VCaP (cell line): ENCODE measurements around the gene HEG1.

Source experiments
- H3K27ac ChIP-seq: fragments of 450-650 bp; 2 replicates; pipeline ENCODE4 v1.5.1; 2017
- TF ChIP-seq, protein P1 (sequence below): fragments of 450-650 bp; conservative IDR thresholded peaks from 2 replicates; pipeline ENCODE4 v1.5.1; 2017; ENCODE audit warnings: mild to moderate bottlenecking, moderate library complexity

Gene HEG1

DNA sequence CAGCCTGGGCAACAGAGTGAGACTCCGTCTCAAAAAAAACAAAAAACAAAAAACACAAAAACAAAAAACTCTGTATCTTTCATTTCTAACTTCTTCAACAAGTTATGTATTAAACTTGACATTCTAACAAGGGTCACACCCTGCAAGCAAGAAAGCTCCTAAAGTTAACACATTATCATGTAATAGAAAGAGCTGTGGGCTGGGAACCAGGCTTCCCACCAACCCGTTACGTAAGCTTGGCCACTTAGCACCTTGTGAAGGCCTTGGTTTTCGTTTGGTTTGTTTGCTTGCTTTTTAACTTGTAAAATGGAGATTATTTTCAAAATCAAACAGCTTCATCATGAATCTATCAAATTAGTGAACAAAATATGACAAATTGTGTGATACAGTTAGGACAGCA, 47.0 kb downstream of the HEG1 start:
- TF ChIP-seq, protein P1, sequence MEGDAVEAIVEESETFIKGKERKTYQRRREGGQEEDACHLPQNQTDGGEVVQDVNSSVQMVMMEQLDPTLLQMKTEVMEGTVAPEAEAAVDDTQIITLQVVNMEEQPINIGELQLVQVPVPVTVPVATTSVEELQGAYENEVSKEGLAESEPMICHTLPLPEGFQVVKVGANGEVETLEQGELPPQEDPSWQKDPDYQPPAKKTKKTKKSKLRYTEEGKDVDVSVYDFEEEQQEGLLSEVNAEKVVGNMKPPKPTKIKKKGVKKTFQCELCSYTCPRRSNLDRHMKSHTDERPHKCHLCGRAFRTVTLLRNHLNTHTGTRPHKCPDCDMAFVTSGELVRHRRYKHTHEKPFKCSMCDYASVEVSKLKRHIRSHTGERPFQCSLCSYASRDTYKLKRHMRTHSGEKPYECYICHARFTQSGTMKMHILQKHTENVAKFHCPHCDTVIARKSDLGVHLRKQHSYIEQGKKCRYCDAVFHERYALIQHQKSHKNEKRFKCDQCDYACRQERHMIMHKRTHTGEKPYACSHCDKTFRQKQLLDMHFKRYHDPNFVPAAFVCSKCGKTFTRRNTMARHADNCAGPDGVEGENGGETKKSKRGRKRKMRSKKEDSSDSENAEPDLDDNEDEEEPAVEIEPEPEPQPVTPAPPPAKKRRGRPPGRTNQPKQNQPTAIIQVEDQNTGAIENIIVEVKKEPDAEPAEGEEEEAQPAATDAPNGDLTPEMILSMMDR = no peak

DNA sequence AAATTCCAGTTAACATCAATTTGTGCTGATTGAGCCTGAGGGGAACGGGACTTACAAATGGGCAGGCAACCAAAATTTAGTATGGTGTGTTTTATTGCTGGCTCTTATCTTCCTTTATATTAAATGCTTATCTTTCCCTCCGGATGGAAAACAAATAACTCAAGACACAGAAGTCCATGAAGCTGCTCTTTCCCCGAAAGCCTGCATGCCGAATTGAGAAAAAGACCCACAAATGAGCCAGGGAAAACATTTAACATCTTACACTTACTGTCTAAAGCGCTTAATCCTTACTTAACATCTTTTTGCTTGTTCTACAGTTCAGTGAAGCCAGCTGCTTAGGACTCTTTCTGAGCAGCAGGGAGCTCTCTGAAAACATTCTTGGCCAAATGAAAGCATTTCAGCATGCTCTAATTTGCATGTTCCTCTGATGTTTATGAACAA, 49.5 kb downstream of the HEG1 start:
- TF ChIP-seq, protein P1 = no peak
- H3K27ac ChIP-seq = peak overlapping the region; percentile 91

More for the DNA sequence above, 47.0 kb downstream of the HEG1 start:
- H3K27ac ChIP-seq = peak overlapping the region; percentile 91; the same call in 1 of the 2 replicates

DNA sequence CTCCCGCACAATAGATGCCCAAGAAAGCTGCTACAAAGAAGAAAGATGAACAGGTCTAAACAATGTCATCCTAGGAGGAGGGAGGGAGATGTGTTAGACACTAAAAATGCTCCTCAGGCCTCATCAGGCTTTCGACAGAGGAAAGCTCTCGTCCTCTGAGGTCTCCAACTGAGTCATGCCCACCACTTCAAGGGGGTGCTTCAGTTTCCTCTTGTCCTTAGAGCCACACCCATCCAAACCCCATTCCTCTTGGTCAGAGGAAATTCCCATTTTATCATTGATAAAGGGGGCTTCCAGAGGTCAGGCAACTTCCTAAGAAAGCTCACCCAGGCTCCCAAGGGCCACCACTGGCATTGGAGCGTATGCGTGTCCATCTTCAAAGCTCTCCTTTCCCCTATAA, 50.1 kb downstream of the HEG1 start:
- TF ChIP-seq, protein P1 = no peak
- peak overlapping the region; percentile 91 for H3K27ac ChIP-seq

DNA sequence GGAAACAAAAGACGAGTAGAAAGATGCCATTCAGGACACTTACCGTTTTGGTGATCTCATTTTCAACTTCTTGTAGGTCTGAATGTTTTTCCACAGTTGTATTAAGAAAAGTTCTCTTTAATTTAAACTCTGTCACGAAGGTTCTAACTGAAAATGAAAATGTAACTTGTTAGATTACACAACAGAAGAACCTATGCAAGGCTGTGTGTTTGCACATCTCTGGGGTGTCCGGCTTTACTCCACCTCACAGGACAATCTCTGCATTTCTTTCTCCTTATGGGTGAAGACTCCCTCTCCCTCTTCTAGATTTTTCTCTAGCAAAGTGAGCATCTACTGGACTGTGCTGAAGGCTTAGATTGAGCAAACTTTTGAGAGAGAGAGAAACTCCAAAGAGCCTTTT, 50.6 kb downstream of the HEG1 start:
- TF ChIP-seq, protein P1 = no peak
- peak overlapping the region; percentile 91; the same call in 1 of the 2 replicates for H3K27ac ChIP-seq

DNA sequence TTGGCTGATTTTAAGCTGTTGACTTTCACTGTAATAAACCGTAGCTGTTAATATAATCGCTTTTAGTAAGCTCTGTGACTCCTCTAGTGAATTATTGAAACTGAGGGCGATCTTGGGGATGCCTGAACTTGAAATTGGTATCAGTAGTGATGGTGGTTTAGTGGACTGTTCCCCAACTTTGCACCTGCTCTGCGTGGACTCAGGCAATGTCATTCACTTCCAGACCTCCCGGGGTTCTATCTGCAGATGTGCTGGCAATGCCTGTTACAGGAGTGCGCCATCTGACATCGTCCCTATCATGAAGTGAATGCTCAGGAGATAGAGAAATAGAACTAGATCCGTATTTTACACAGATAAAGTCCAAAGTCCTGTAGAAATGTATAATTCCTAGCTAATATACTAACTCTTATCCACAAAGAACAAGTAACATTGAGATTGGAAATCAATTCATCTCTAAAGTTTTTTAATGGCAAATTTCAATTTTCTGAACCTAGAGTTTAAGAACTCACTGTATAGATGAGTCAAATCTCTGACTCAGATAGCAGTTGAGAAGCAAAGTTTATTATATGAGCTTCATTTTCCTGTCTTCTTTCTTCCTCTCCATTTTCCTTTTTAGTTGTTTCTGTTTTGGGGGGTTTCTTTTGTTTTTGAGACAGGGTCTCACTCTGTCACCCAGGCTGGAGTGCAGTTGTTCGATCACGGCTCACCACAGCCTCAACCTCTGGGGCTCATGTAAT, 51.8 kb downstream of the HEG1 start:
- peak overlapping the region; percentile 35 for H3K27ac ChIP-seq
- TF ChIP-seq, protein P1 = no peak

DNA sequence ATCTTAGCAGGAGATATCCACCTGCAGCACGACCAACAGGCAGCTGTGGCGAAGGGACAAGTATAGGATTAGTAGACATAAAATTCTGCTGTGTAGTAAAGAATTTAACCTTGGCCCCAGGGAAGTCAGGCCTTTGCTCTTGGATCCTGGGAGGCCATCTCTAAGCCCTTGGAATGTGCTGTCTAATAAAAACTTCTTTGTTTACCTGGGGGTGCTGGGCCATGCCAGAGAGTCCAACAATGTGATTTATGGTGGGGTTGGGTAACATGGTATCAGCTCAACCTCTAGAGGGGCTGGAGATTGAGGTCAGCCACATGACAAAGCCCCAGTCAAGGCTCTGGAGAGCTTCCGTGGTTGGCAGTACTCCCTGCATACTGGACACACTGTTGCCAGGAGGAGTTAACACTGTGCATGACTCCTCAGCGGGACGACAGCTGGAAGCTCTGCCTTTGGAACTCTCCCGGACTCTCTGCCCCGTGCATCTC, 52.4 kb downstream of the HEG1 start:
- TF ChIP-seq, protein P1 = no peak
- peak overlapping the region; percentile 35 for H3K27ac ChIP-seq

DNA sequence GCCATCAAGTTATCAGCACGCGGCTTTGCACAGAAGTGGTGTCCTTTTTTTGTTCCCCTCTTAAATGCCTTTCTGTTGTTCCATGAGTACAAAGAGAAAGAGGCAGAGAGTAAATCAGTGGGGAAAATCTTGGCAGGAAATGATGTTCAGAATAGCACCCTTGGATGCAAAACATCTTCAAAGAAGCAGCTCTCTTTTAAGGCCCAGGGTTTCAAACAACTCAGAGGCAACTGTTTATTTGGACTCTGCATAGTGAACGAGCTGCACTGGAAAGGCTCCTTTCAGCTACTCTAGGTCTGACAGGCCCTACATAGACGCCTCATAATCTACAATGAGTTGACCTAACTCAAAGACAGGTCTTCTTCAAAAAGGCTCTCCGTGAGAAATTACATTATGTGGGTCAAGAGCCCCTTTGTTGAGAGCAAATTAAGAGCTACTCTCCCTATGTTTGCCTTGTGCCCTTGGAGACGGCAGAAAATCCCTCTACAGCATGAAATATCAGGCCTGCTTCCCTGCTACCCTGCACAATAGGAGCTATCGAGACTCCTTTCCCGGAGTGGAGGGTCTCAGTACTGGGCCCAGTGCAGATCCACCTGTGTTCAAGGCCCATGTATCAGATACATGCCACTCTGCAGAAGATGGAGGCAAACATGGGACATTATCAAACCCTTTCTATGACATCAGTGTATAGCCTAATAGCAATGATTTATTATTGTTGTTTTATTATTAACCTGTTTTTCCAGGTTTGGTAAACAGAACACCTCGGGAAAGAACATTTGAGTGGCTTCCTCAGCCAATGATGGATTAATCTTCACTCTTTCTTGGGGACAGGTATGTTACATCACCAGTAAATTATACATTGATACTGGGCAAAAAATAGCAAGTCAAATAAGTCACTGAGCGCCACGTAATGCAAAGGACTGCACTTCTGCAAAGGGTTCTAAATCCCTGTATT, 53.1 kb downstream of the HEG1 start:
- TF ChIP-seq, protein P1 = no peak
- peak overlapping the region; percentile 35; the same call in 1 of the 2 replicates for H3K27ac ChIP-seq
